NOMO-1 treated with DMSO at 0.1 percent for 48 hours (cell line): ENCODE results near the gene RUSC2.
"Not testable (repeated sequence)": the region's sequence is repeated elsewhere in the genome, so short reads cannot be mapped to it uniquely, and the experiment has no call there.

ENCODE experiments used
- DNase-seq: peaks from one replicate; lab custom pipeline; 2025; ENCODE audit not compliant: unreplicated experiment; lab: John Stamatoyannopoulos, UW

The RUSC2 gene

GRCh38 chr9:35519692-35520363, 29.9 kb downstream of the RUSC2 start:
- peak; percentile 55 for DNase-seq

DNA sequence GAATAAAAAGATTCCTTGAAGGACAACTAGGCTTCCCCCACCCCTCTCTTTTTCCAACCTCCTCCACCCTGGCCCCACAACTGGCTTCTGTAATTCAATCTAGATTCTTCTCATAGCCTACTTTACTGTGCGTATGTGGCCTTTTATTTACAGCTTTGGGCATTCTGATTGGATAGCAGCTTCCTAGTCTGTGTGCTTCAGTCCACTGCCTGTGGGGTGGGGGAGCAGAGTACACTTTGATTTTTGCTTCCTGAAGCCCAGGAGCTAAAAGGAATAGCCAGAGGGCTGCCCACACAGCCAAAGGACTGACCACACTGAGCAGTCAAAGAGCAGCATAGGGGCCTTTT, 30.4 kb downstream of the RUSC2 start:
- DNase-seq = no peak

DNA sequence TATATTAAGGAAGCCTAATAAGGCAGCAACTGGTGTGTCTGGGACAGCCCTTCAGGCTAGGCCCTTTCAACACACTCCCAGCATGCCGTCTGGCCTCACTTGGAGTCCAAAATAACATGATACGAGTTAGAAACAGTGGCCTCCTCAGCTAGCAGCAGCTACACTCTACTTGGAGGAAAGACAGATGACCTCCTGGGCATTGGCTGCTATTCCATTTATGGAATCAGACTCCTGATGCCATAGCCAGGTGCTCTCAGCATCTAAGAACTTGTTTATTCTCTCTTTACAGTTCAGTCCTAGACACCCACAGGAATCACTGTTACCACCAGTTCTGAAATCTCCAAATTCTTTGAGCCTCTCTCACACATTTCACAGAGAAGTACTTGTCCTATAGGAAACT, 31.8 kb downstream of the RUSC2 start:
- no peak for DNase-seq

DNA sequence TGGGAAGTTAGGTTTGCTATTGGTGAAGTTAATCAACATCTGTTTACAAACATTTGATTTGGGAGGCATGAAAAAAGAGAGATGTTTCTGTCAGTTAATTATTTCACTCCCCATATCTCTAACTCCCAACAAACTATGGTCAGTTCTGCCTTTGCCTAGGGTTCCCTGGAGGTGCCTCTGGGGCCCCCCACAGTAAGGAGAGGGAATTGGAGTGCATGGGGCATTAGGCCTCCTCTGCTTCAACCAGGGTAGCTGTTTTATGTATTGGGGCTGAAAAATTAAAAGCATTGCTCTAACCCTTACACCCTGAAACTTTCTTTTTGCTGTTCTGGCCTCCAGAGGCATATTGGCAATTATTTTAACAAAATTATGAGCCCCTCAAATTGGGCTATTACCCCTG, 32.3 kb downstream of the RUSC2 start:
- no peak for DNase-seq

DNA sequence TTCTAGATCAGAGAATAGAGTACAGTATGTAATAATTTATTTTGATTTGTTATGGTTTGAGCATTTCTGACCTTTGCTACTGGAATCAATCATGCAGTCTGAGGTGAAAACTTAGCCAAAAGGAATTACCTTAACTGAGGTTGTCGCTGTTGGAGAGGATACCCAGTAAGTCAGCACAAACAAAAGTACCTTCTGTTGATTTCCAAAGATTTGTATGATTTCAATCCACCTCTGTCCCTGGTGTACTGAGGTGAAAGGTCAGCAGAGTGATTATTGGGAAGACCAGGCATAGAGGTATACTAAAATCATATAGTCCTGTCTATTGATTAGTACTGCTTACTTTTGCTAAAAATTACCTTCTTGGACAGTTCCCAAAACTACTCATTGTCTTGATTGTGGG, 32.8 kb downstream of the RUSC2 start:
- DNase-seq = no peak

- not testable (repeated sequence) for DNase-seq
These were observed 33.6 kb downstream of the RUSC2 start for GRCh38 chr9:35523556-35523955.

DNA sequence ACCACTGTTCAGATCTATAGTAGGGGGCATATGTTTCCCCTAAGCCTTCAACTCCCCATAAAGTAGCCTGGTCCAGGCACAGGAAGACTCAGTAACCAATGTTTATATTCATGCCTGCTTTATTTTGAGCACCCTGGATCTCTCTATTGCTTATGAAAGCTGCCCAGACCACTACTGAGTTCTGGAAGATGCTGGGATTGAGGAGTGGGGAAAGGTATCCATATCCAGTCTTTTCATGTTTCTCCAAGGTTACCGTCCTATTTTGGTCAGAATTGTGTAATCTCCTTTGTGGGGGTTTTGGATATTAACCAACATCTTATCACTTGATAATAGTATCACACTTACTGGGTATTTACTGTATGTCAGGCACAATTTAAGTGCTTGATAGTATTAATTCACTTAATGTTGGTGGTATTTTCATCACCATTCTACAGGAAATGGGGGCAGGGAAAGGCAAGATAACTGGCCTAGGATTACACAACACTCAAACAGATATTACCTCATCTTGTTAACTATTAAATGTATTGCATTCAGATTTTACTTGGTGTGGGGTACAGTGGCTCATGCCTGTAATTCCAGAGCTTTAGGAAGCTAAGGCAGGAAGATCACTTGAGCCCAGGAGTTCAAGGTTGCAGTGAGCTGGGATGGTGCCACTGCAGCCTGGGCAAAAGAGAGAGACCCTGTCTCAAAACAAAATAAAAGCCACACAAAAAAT, 36.3 kb downstream of the RUSC2 start:
- DNase-seq = peak; percentile 66

DNA sequence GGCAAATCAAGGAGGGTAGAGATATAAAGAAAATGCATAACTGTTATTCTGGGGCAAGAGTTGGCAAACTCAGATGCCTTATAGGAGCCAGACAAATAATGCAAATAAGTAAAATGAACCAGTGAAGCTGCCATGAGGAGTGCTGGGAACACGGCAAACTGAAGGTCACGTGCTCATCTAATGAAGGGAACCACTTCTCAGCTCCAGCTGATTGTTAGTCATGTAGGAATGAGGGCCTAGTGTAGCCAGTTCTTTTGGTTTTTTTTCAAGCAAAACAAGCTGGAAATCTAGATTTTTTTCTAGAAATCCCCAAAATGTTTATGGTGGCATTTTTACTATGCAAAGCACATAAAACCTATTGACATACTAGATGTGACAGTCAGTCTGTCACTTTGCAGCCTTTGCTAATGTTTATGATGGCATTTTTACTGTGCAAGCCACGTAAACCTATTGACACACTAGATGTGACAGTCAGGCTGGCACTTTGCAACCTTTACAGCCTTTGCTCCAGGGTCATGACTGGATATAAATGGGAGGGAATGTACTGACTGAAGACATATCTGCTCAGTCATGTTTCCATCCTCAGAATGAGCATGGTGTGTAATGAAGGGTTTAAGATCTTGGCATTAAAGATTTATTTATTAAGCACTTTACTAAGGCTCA, 39.4 kb downstream of the RUSC2 start:
- DNase-seq = no peak

DNA sequence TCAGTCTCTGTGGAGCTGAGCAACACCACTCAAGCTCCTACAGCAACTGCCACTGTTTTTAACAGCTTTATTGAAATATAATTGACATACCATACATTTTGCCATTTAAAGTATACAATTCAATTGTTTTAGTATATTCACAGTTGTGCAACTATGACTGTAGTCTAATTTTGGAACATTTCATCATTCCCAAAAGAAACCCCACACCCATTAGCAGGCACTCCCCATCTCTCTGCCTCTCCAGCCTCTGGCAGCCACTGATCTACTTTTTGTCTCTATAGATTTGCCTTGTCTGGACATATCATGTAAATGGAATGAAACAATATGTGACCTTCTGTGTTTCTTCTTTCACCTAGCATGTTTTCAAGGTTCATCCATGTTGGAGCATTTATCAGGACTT, 43.5 kb downstream of the RUSC2 start:
- DNase-seq = peak; percentile 25

- peak; percentile 68 for DNase-seq
These were observed 45.0 kb downstream of the RUSC2 start for GRCh38 chr9:35534921-35535320.

- no peak for DNase-seq
These were observed 48.0 kb downstream of the RUSC2 start for GRCh38 chr9:35537913-35538312.

GRCh38 chr9:35538361-35539234, 48.7 kb downstream of the RUSC2 start:
- DNase-seq = peak; percentile 78
